A673 (cell line): Measurements from ENCODE around the gene NLGN3. TPM values are rescaled to one million over a fixed set of nuclear protein-coding genes. Genes with fewer than 3 reads are reported as not detected.

Source experiments
- BruUV-seq: library from RNA; stranded (reverse); fragments of 400-500 nt; replicated peaks from 2 replicates; lab custom pipeline; 2021; lab: Mats Ljungman, UMichigan
- CTCF ChIA-PET: fragments of 300-600 bp; sonication (Branson Sonifier 250); formaldehyde crosslinking; loops from one replicate; lab custom pipeline; 2022; ENCODE audit warnings: antibody characterized with exemption; lab: Charles Lee
- POLR2A ChIA-PET: fragments of 300-600 bp; sonication (Branson Sonifier 250); formaldehyde crosslinking; loops from one replicate; lab custom pipeline; 2022; ENCODE audit warnings: antibody characterized with exemption; ENCODE audit not compliant: low non-redundant PET; lab: Charles Lee
- DNase-seq: peaks from one replicate; pipeline ENCODE4 v3.0.0-alpha.2; 2015; ENCODE audit warnings: low spot score
- H3K27ac ChIP-seq: fragments of 200-600 bp; sonication (generic); 2 replicates; pipeline ENCODE4 v1.5.1; 2016; ENCODE audit warnings: mixed run types, low read depth, mild to moderate bottlenecking, mixed read lengths, antibody characterized with exemption, low read length; ENCODE audit not compliant: poor library complexity, severe bottlenecking
- H3K27me3 ChIP-seq: fragments of 200-600 bp; sonication (generic); replicated peaks from 2 replicates; pipeline ENCODE4 v1.6.1; 2017; ENCODE audit warnings: mixed run types, low read depth, mild to moderate bottlenecking, mixed read lengths, antibody characterized with exemption, low read length; ENCODE audit not compliant: insufficient read depth, poor library complexity
- H3K36me3 ChIP-seq: fragments of 200-600 bp; sonication (generic); 2 replicates; pipeline ENCODE4 v1.6.1; 2016; ENCODE audit warnings: mixed run types, mild to moderate bottlenecking, mixed read lengths, antibody characterized with exemption, low read length; ENCODE audit not compliant: insufficient read depth, poor library complexity, severe bottlenecking
- H3K4me1 ChIP-seq: fragments of 200-600 bp; sonication (generic); 2 replicates; pipeline ENCODE4 v1.6.1; 2017; ENCODE audit warnings: mixed run types, mild to moderate bottlenecking, mixed read lengths, antibody characterized with exemption, low read length; ENCODE audit not compliant: insufficient read depth, poor library complexity, severe bottlenecking
- H3K4me3 ChIP-seq: fragments of 200-600 bp; sonication (generic); 2 replicates; pipeline ENCODE4 v1.5.1; 2016; ENCODE audit warnings: low read depth, mixed run types, mild to moderate bottlenecking, mixed read lengths, low read length; ENCODE audit not compliant: poor library complexity, severe bottlenecking
- H3K9me3 ChIP-seq: fragments of 200-600 bp; sonication (generic); 2 replicates; pipeline ENCODE4 v1.6.1; 2016; ENCODE audit warnings: mixed run types, low read depth, mild to moderate bottlenecking, mixed read lengths, antibody characterized with exemption, low read length; ENCODE audit not compliant: poor library complexity, severe bottlenecking
- EZH2 ChIP-seq: fragments of 200-600 bp; sonication (generic); IDR thresholded peaks from 2 replicates; pipeline ENCODE4 v1.6.1; 2017; ENCODE audit warnings: borderline replicate concordance, low read depth, mild to moderate bottlenecking, mixed read lengths, antibody characterized with exemption, low read length; ENCODE audit not compliant: poor library complexity, severe bottlenecking
- intact Hi-C: fragments of 100-400 bp; cut with micrococcal nuclease; formaldehyde crosslinking; loops from one replicate; pipeline ENCODE4 v1.10.0; 2022; ENCODE audit not compliant: unreplicated experiment
- total RNA-seq: library from RNA; stranded (reverse); gene quantifications from 2 replicates; pipeline ENCODE4 v1.2.3, GENCODE V29; 2021
- TF ChIP-seq, protein P1 (sequence below): fragments of 300-800, 200-600 bp; sonication (generic); conservative IDR thresholded peaks from 2 replicates; pipeline ENCODE4 v1.5.1; 2017; ENCODE audit warnings: low read depth, mild to moderate bottlenecking, antibody characterized with exemption, low read length, moderate library complexity, mixed read lengths

NLGN3 gene
- total RNA-seq, 1 experiment from 2014 or later = 1.2 TPM

DNA sequence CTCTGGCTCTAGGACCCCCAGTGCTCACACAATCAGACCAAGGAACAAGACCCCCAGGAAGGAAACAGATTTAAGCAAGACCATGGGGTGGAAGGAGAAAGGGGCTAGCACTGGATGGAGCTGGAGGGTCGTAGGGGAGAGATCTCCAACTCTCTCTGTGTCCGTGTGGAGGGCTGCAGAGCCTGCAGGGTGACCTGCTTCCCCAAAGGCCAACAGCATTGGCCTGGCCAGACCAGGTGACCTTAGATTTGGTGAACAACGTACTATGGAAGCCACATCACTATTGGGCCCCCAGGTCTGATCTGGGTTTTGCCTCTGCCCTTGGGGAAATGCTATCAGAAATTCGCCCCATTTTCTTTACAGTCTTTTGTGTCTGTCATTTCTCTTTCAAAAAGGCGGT lies 26.0 kb downstream of the NLGN3 start:
- CTCF ChIA-PET = no interaction called here

DNA sequence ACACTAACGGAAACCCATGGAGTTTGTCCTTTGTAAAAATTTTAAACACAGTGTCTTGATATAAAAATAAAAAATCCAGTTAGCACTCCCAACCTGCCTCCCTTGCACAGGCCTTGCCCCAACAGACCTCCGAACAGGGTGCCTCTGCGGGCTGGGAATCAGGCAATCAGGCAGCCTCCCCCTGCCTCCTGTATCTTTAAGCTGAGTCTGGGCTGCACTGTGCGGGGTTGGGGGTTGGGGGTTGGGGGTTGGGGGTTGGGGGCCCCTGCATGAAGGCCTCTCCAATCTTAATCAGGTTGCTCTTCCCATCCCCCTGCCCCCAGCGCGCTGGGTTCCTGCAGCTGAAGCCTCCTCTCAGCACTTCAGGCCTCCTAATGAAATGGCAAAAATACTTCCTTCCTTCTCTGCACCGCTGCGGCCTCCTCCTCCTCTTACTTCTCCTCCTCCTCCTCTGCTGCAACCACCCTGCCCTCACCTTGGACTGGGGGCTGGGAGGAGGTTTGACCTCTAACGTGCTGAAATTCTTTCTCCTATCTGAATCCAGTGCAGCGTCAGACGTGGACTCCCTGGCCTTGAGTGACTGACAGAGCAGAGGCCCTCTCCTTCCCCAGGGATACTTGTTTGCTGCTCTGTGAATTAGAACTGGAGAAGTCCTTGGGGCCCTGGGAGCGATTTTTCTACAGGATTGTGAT lies 26.6 kb downstream of the NLGN3 start:
- DNase-seq = no peak
- Histone ChIP-seq H3K36me3 (no peaks in the 10 kb centered on the region), H3K27me3 (no peaks in the 10 kb centered on the region), H3K9me3 (no peaks in the 10 kb centered on the region), H3K4me1 (no peaks in the 10 kb centered on the region), H3K4me3 (no peak overlapping the region), H3K27ac (no peak overlapping the region)
- ChIA-PET POLR2A (no interaction called here), CTCF (no interaction called here)
- intact Hi-C loops = no loop called here
- TF ChIP-seq, protein P1, sequence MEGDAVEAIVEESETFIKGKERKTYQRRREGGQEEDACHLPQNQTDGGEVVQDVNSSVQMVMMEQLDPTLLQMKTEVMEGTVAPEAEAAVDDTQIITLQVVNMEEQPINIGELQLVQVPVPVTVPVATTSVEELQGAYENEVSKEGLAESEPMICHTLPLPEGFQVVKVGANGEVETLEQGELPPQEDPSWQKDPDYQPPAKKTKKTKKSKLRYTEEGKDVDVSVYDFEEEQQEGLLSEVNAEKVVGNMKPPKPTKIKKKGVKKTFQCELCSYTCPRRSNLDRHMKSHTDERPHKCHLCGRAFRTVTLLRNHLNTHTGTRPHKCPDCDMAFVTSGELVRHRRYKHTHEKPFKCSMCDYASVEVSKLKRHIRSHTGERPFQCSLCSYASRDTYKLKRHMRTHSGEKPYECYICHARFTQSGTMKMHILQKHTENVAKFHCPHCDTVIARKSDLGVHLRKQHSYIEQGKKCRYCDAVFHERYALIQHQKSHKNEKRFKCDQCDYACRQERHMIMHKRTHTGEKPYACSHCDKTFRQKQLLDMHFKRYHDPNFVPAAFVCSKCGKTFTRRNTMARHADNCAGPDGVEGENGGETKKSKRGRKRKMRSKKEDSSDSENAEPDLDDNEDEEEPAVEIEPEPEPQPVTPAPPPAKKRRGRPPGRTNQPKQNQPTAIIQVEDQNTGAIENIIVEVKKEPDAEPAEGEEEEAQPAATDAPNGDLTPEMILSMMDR = no peak
- no peak for TF ChIP-seq EZH2
- no TSS peak for BruUV-seq

More for the DNA sequence above, 26.0 kb downstream of the NLGN3 start:
- intact Hi-C loops = no loop called here
- Histone ChIP-seq H3K27me3 (no peaks in the 10 kb centered on the region), H3K27ac (no peak overlapping the region), H3K4me1 (no peaks in the 10 kb centered on the region), H3K36me3 (no peaks in the 10 kb centered on the region), H3K9me3 (no peaks in the 10 kb centered on the region), H3K4me3 (no peak overlapping the region)
- DNase-seq = no peak
- POLR2A ChIA-PET = no interaction called here
- TF ChIP-seq EZH2 = no peak
- TF ChIP-seq, protein P1 = no peak
- no TSS peak for BruUV-seq

DNA sequence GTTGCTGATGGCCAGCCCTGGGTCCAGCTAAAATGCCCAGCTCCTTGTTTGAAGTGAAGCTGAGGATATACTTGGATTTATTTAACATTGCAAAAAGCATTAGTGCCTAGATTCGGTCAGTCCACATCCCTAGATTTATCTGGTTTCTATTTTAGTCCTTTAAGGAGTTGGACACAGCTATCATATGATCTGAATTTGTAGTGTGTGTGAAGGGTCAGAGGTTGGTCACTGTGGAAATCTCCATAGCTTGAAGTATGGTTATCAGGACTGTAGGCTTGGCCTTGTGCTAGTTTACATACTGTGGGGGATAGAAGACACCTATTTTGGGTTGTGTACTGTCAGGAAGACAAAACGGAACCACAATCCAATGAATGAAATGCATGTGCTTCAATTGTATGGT lies 28.8 kb downstream of the NLGN3 start:
- BruUV-seq = no TSS peak

More for the DNA sequence above, 28.8 kb downstream of the NLGN3 start:
- Histone ChIP-seq H3K9me3 (no peaks in the 10 kb centered on the region), H3K27ac (no peak overlapping the region), H3K36me3 (no peaks in the 10 kb centered on the region), H3K4me1 (no peaks in the 10 kb centered on the region), H3K4me3 (no peak overlapping the region), H3K27me3 (no peaks in the 10 kb centered on the region)
- intact Hi-C loops = no loop called here
- CTCF ChIA-PET = no interaction called here
- POLR2A ChIA-PET = no interaction called here
- DNase-seq = no peak
- TF ChIP-seq EZH2 = no peak
- TF ChIP-seq, protein P1 = no peak
